GM15510 (cell line): Measurements from ENCODE around the gene TMEM41A.

Experiments used
- POLR2A ChIP-seq: IDR thresholded peaks from 3 replicates; pipeline ENCODE4 v1.6.1; 2011; ENCODE audit warnings: borderline replicate concordance; ENCODE audit not compliant: insufficient read length; ENCODE audit errors: extremely low read depth

Gene TMEM41A

GRCh38 chr3:185460719-185461350 lies 38.0 kb downstream of the TMEM41A start:
- TF ChIP-seq POLR2A: no peak

- no peak for TF ChIP-seq POLR2A
Observed at GRCh38 chr3:185460309-185460708, 38.5 kb downstream of the TMEM41A start.

GRCh38 chr3:185457376-185457775 lies 41.5 kb downstream of the TMEM41A start:
- TF ChIP-seq POLR2A: no peak

- TF ChIP-seq POLR2A: no peak
Observed at GRCh38 chr3:185448107-185448506, 50.7 kb downstream of the TMEM41A start.

GRCh38 chr3:185444329-185444728 lies 54.5 kb downstream of the TMEM41A start:
- TF ChIP-seq POLR2A: no peak

GRCh38 chr3:185442031-185442430 lies 56.8 kb downstream of the TMEM41A start:
- no peak for TF ChIP-seq POLR2A

- no peak for TF ChIP-seq POLR2A
Observed at GRCh38 chr3:185439745-185440466, 58.9 kb downstream of the TMEM41A start.
